HG02759 (cell line): Measurements from ENCODE around the gene RELN.

ENCODE experiments used
- ATAC-seq: cut with Tn5 transposase; IDR thresholded peaks from one replicate; pipeline ENCODE4 v1.9.1; 2021; ENCODE audit warnings: mild to moderate bottlenecking, moderate library complexity; ENCODE audit not compliant: unreplicated experiment

Gene RELN

DNA sequence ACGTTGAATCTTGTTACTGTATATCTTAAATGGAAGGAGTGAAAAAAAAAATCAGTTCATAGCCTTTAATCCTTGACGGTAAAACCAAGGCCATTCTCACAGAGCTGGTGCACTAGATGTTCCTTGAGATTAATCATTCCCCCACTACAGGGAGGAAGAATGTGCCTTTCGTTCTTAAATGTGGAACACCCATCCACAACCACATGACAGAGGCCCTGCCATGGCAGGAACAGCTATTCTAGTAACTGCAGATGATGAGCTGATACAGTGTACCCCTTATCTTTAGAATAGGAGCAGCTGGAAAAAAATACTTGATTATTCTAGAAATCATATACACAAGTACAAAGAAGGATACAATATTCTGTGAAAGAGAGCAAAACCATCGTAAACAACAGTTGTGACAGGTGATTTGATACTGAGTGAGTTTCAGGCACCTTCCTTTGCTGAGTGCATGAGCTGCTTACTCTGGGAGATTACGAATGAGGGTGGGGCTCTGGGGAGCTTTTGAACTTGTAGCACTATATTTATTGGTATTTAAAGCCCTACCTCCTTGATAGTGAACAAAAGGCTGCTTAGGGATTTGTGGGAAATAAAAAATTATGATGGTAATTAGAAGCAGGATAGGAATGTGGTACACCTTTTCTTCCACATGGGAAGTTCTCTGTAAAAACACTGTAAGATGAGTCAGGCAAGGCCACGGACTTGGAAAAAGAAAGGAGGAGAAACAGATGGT is 299.1 kb downstream of the RELN start:
- no peak for ATAC-seq

DNA sequence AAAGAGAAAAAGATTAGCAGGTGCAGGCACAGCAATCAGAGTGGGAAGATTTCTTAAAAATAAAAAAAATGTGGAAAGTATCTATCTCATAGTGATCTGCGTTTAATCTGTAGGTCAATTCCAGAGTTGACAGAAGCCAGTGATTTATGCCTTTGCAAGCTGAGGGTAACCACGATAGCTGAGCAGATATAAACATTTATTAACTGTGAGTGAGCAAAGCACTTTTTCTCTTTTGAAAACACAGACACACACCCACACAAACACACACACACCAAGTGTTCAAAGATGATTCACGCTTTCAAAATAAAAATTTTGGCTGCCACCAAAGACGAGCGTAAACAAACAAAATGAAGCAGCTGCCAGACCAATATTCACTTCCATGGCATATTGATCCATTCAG is 300.2 kb downstream of the RELN start:
- ATAC-seq = no peak

GRCh38 chr7:103687951-103688350 is 301.5 kb downstream of the RELN start:
- ATAC-seq = no peak

- ATAC-seq = no peak
Measured at GRCh38 chr7:103687272-103687671, 302.2 kb downstream of the RELN start.

DNA sequence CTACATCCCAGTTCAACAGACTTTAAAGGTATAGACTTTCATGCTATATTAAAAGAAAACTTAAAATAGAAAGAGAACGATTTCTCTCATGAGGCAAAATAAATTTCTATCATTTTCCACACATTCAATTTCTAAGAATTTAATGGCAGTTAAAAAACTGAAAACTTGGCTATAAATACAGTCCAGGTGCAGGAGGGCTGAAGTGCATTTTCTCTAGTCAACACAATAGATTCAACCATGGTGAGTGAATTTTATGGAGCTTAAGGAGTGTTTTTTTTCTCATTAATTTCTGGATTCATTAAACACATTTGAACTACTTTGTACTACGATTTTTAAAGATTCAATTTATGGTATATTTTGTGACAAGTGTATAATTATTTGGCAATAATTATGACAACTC is 302.7 kb downstream of the RELN start:
- no peak for ATAC-seq

GRCh38 chr7:103686064-103686463 is 303.4 kb downstream of the RELN start:
- ATAC-seq = no peak

- no peak for ATAC-seq
Measured at GRCh38 chr7:103685646-103686045, 303.8 kb downstream of the RELN start.

GRCh38 chr7:103683348-103683747 is 306.1 kb downstream of the RELN start:
- no peak for ATAC-seq

- no peak for ATAC-seq
Measured at GRCh38 chr7:103680161-103681144, 309.0 kb downstream of the RELN start.

DNA sequence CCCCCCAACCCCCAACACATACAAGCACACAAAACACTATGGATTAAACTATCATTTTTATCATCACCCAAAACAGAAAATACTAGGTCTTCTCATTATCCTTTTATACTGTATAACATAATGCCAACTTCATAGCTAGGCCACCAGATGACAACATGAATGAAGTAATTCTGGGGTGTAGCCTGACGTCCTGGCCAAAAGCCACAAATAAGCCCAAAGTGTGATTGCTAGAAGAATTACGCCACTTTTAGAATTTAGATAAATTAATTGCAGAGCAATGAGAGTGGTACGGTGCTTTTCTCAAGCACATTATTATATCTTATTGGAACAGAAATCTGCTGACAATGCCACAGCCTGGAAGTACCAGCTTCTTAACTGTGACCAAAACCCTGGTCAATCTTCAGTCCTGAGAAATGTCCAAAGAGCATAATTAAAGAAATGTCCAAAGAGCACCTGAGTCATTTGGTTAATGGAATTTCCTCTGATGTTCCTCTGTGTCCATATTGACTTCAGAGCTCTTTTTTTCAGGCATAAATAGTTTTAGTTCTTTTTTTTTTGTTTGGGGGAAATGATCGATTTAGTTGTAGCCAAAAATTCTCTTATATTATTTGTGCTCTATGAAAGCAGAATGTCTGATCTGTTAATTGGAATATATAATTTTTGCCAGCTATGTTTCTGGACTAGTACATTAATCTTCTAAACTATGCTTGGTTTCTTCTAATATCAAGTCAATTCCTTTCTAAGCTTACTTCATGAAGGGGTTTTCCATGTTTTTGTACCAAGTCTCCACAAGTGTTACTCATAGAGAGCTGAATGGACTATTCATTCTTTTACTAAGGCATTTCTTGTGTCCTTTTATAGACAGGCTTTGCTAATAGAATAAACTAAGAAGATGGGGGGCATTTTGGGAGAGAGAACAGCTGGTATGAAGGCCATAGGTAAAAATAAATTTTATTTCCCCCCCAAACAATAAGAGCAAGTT is 310.0 kb downstream of the RELN start:
- no peak for ATAC-seq

GRCh38 chr7:103668279-103668941 is 321.0 kb downstream of the RELN start:
- no peak for ATAC-seq

DNA sequence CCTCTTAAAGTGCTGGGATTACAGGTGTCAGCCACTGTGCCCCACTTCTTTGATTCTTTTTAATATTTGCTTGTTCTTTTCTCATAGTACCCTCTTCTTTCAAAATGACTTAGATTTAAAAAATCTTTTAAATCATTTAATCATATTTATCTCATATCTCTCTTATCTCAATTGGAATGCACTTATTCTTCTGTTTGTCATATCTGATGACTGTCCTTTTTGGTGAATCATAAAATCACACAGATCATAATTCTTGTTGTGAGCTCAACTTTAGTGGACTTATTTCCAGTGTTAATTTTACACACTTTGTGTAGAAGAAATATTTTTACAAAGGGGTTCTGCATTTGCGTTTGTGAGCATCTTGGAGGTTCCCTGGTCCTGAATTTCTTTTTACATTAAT is 323.1 kb downstream of the RELN start:
- ATAC-seq = no peak

- ATAC-seq = no peak
Measured at GRCh38 chr7:103664577-103664976, 324.9 kb downstream of the RELN start.

- ATAC-seq = no peak
Measured at GRCh38 chr7:103660455-103661371, 328.7 kb downstream of the RELN start.

DNA sequence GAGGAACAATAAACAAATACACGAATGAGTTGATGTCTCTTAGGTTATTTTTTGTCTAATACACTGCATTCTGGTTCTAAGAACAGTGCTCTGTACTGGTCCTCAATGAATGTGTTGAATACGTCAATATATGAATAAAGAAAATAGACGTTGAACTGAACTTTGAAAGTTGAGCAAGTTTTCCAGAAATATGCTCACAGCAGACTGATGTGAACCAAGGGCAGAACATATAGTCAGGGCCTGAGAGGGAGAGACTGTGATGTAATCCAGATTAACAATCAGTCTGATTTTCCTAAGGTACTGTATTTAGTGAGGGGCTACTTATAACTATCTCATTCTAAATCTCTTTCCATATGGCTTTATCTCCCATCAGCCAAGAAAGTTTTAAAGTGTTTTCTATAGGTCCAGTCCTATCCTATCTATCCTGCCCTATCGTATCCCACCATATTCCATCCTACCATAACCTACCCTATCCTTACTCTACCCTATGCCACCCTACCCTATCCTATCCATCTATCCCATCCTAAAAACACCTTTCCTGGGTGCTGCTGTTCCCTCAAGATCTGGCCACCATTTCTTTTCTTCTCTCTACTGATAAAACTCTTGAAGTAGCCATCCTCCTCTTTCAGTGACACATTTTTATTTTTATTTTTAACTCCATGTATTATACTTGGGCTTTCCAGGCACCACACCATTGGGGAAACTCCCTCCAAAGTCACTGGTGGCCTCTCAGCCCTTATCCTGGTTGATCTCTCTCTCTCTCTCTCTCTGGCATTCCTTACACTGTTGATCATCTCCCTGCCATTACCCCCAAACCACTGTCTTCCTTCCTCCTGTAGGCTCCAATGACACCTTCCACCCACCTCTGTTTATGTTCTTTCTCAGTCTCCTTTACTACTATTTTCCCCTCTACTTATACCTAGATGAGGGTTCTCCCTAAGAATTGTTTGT is 331.1 kb downstream of the RELN start:
- no peak for ATAC-seq

DNA sequence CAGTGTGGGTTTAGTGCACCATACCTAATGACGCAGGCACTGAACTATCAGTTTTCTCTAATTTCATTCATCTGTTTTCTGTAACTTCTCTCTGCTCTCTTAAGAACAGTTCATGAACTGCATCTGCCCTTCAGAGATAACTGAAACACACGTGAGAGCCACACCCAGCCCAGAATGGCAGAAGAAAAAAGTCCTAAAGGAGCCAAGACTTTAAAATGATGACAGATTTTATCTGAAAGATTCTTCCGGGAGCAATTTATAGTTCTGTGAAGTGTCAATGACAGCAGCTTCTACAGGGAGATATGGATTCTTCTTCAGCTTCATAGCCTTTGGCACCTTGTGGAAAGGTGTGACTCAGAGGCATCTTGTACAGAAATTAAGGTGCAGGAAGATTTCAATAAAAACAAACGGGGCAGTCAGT is 332.0 kb downstream of the RELN start:
- ATAC-seq = no peak

DNA sequence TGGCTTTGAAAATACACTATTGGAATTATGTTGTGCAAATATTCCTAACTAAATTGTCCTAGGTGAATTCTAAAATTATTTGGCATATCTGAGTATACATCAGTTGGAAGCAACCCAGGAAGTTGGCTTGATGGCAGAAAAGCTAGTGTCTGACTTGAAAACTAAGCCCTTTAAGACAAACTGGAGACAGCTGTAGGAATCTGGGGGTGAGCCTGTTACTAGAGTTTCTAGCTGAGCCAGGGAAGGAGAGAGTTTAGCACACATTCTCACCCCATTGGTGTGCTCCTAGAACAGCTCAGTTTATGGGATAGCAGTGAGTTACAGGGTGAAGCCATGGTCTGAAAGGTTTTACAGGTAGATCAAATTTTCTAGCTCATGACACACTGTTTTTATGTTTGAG is 333.2 kb downstream of the RELN start:
- no peak for ATAC-seq
